Measurements from ENCODE around the gene ERGIC1. TPM values are rescaled to one million over a fixed set of nuclear protein-coding genes. Genes with fewer than 3 reads are reported as not detected.

ERGIC1 gene
- total and polyA plus RNA-seq, 2 of the 13 experiments (the other 11 are each of a cell fraction or from before 2014, with no cell fraction given), result 78.5 to 184 TPM

GRCh38 chr5:172816925-172817562 lies 17.0 kb upstream of the ERGIC1 start (continued):
- TF ChIP-seq ZNF3 (CRISPR knock-in tag; IDR thresholded peaks at IDR 0.05) (no peak), TFAP4 (IDR thresholded peaks at IDR 0.05; ENCODE audit: borderline replicate concordance, low read depth) (peak; percentile 85), FOXK2 (IDR thresholded peaks at IDR 0.05) (no peak), ZNF367 (CRISPR knock-in tag; IDR thresholded peaks at IDR 0.05; ENCODE audit: borderline replicate concordance) (no peak), RBM39 (IDR thresholded peaks at IDR 0.05; ENCODE audit: low read depth, low read length, poor library complexity, severe bottlenecking) (no peak)

GRCh38 chr5:172817664-172818063 lies 16.4 kb upstream of the ERGIC1 start:
- Histone ChIP-seq H3K4me1 (ENCODE audit: insufficient read depth, low read length) (peaks cover 44% of the 10 kb centered on the region), H3K27me3 (ENCODE audit: control insufficient read depth in 1 of 2, insufficient read depth in 2 of 2, low read length in 2 of 2) (no peaks in the 10 kb centered on the region), H2AFZ (ENCODE audit: low read length) (peak overlapping the region; percentile 32), H3K9ac (ENCODE audit: insufficient read depth, low read depth, low read length) (0 out of 2 replicates have a peak overlapping the region, but pooled peaks have one; percentile 15), H3K9me3 (ENCODE audit: low read length) (no peaks in the 10 kb centered on the region), H3K4me2 (ENCODE audit: low read depth, low read length) (peak overlapping the region; percentile 61), H4K20me1 (ENCODE audit: insufficient read depth, low read length) (no peaks in the 10 kb centered on the region), H3K36me3 (replicated peaks in 1 of 2; ENCODE audit: control insufficient read depth in 1 of 2, insufficient read depth in 2 of 2, low read length in 2 of 2) (no peaks in the 10 kb centered on the region), H3K79me2 (ENCODE audit: insufficient read depth, low read length) (no peaks in the 10 kb centered on the region), H3K4me3 (replicated peaks in 1 of 3; ENCODE audit: insufficient read depth in 1 of 3, low read depth in 2 of 3, low read length in 3 of 3) (0 out of 6 replicates have a peak overlapping the region, but pooled peaks of 1 of the 3 experiments have one; percentile 30), H3K27ac (ENCODE audit: extremely low read length, insufficient read depth, low read length) (no peak overlapping the region)
- in situ Hi-C loops (cut with HindIII; ENCODE audit: extremely low pct_ligation_motif_present, low pct_unique_long_range_greater_than_20kb), result no loop called here
- no TSS peak for BruUV-seq (replicated peaks)
- ATAC-seq (peak; percentile 26; the same call in 1 of the 3 replicates), DNase-seq (ENCODE audit: low spot score) (no peak), FAIRE-seq (no peak)
- intact Hi-C loops (cut with micrococcal nuclease; ENCODE audit: unreplicated experiment), result no loop called here
- CTCF ChIA-PET (ENCODE audit: low intra/inter-chr PET ratio, low total read pairs), result no interaction called here
- 31% methylated on average over 7 of the region's 7 CpGs for WGBS (ENCODE audit: low lambda C conversion rate)
- POLR2A ChIA-PET, result interaction anchor here (0.9 to 3.0 kb wide), 8 partner anchors 10 to 103 kb away, joined by 3 to 12 read pairs (median 6); partner anchors contain the start of genes DUSP1 and ERGIC1
- TF ChIP-seq ZNF343 (CRISPR knock-in tag; IDR thresholded peaks at IDR 0.05) (no peak), CREBL2 (CRISPR knock-in tag; IDR thresholded peaks at IDR 0.05; ENCODE audit: borderline replicate concordance) (no peak), GFI1 (CRISPR knock-in tag; IDR thresholded peaks at IDR 0.05; ENCODE audit: borderline replicate concordance) (no peak), ZNF660 (CRISPR knock-in tag; IDR thresholded peaks at IDR 0.05; ENCODE audit: borderline replicate concordance, low read depth) (no peak), ATF6 (CRISPR knock-in tag; conservative IDR thresholded peaks at IDR 0.05) (no peak), SP4 (CRISPR knock-in tag; IDR thresholded peaks at IDR 0.05) (no peak), ZNF275 (CRISPR knock-in tag; IDR thresholded peaks at IDR 0.05; ENCODE audit: borderline replicate concordance) (no peak), ZNF564 (CRISPR knock-in tag; IDR thresholded peaks at IDR 0.05) (0 out of 2 replicates have a peak, but pooled peaks have one; percentile 22), RFX1 (IDR thresholded peaks at IDR 0.05) (no peak), ZFP36L1 (CRISPR knock-in tag; IDR thresholded peaks at IDR 0.05) (no peak), ZSCAN9 (CRISPR knock-in tag; IDR thresholded peaks at IDR 0.05; ENCODE audit: borderline replicate concordance) (no peak), MED1 (CRISPR knock-in tag; IDR thresholded peaks at IDR 0.05) (0 out of 2 replicates have a peak, but pooled peaks have one; percentile 9), ZNF615 (CRISPR knock-in tag; IDR thresholded peaks at IDR 0.05; ENCODE audit: borderline replicate concordance) (no peak), RXRB (CRISPR knock-in tag; IDR thresholded peaks at IDR 0.05; ENCODE audit: borderline replicate concordance) (0 out of 2 replicates have a peak, but pooled peaks have one; percentile 5), MEF2D (CRISPR knock-in tag; IDR thresholded peaks at IDR 0.05) (peak; percentile 87), RARA (CRISPR knock-in tag; IDR thresholded peaks at IDR 0.05) (peak; percentile 75)
